Parathyroid adenoma (tissue), 2 donors: Measurements from ENCODE around the gene FGGY.

Experiments used
- H2AFZ ChIP-seq: fragments of 300-600 bp; sonication (generic); one replicate; pipeline ENCODE4 v1.7.0; 2017; ENCODE audit warnings: antibody characterized with exemption, mild to moderate bottlenecking
- H3K27ac ChIP-seq: fragments of 300-600 bp; sonication (generic); one replicate; pipeline ENCODE4 v1.7.0; 2017
- H3K27me3 ChIP-seq: fragments of 300-600 bp; sonication (generic); one replicate; pipeline ENCODE4 v1.7.0; 2017; ENCODE audit warnings: low read length; ENCODE audit not compliant: control insufficient read depth, insufficient read depth
- H3K36me3 ChIP-seq: fragments of 300-600 bp; sonication (generic); one replicate; pipeline ENCODE4 v1.7.0; 2017; ENCODE audit warnings: low read length; ENCODE audit not compliant: control insufficient read depth, insufficient read depth
- H3K4me1 ChIP-seq: fragments of 300-600 bp; sonication (generic); one replicate; pipeline ENCODE4 v1.7.0; 2017; ENCODE audit warnings: control low read depth
- H3K4me2 ChIP-seq: fragments of 300-600 bp; sonication (generic); one replicate; pipeline ENCODE4 v1.7.0; 2017; ENCODE audit warnings: low read length
- H3K4me3 ChIP-seq: fragments of 300-600 bp; sonication (generic); one replicate; pipeline ENCODE4 v1.7.0; 2017; ENCODE audit warnings: low read depth, low read length
- H3K79me2 ChIP-seq: fragments of 300-600 bp; sonication (generic); one replicate; pipeline ENCODE4 v1.7.0; 2017; ENCODE audit warnings: control low read depth
- H3K9ac ChIP-seq: fragments of 300-600 bp; sonication (generic); one replicate; pipeline ENCODE4 v1.7.0; 2017; ENCODE audit warnings: mild to moderate bottlenecking
- H3K9me3 ChIP-seq: fragments of 300-600 bp; sonication (generic); one replicate; pipeline ENCODE4 v1.7.0; 2017; ENCODE audit warnings: low read length; ENCODE audit not compliant: control insufficient read depth
- CTCF ChIP-seq: fragments of 300-600 bp; sonication (generic); IDR thresholded peaks from one replicate; pipeline ENCODE4 v1.7.0; 2017; ENCODE audit warnings: antibody characterized with exemption, mild to moderate bottlenecking
- donor health status: primary hyperparathyroidism.

FGGY gene

GRCh38 chr1:59696421-59697115, 399.7 kb downstream of the FGGY start:
- no peaks in the 10 kb centered on the region for H3K4me1 ChIP-seq
- H3K9me3 ChIP-seq: no peaks in the 10 kb centered on the region
- H3K4me3 ChIP-seq: no peak overlapping the region
- H3K36me3 ChIP-seq: no peaks in the 10 kb centered on the region
- no peak overlapping the region for H2AFZ ChIP-seq
- no peak overlapping the region for H3K4me2 ChIP-seq
- TF ChIP-seq CTCF: no peak
- H3K27me3 ChIP-seq: no peaks in the 10 kb centered on the region
- no peak overlapping the region for H3K9ac ChIP-seq
- H3K79me2 ChIP-seq: no peaks in the 10 kb centered on the region
- H3K27ac ChIP-seq: no peak overlapping the region

- no peak overlapping the region for H3K4me2 ChIP-seq
- TF ChIP-seq CTCF: no peak
- no peaks in the 10 kb centered on the region for H3K9me3 ChIP-seq
- no peaks in the 10 kb centered on the region for H3K27me3 ChIP-seq
- no peak overlapping the region for H3K27ac ChIP-seq
- no peak overlapping the region for H3K4me3 ChIP-seq
- no peaks in the 10 kb centered on the region for H3K4me1 ChIP-seq
- no peak overlapping the region for H2AFZ ChIP-seq
- H3K79me2 ChIP-seq: no peaks in the 10 kb centered on the region
- H3K9ac ChIP-seq: no peak overlapping the region
- no peaks in the 10 kb centered on the region for H3K36me3 ChIP-seq
These were observed 400.4 kb downstream of the FGGY start for GRCh38 chr1:59697150-59697800.

GRCh38 chr1:59698386-59698785, 401.5 kb downstream of the FGGY start:
- H3K79me2 ChIP-seq: no peaks in the 10 kb centered on the region
- no peak for TF ChIP-seq CTCF
- H3K4me3 ChIP-seq: no peak overlapping the region
- no peaks in the 10 kb centered on the region for H3K4me1 ChIP-seq
- no peaks in the 10 kb centered on the region for H3K36me3 ChIP-seq
- no peaks in the 10 kb centered on the region for H3K9me3 ChIP-seq
- H3K9ac ChIP-seq: no peak overlapping the region
- no peak overlapping the region for H2AFZ ChIP-seq
- H3K4me2 ChIP-seq: no peak overlapping the region
- H3K27ac ChIP-seq: no peak overlapping the region
- H3K27me3 ChIP-seq: no peaks in the 10 kb centered on the region

- Histone ChIP-seq H3K79me2 (no peaks in the 10 kb centered on the region), H3K4me2 (no peak overlapping the region), H3K27ac (no peak overlapping the region), H3K36me3 (no peaks in the 10 kb centered on the region), H2AFZ (no peak overlapping the region), H3K4me3 (no peak overlapping the region), H3K27me3 (no peaks in the 10 kb centered on the region), H3K4me1 (no peaks in the 10 kb centered on the region), H3K9me3 (no peaks in the 10 kb centered on the region), H3K9ac (no peak overlapping the region)
- TF ChIP-seq CTCF: peak; percentile 81
These were observed 402.4 kb downstream of the FGGY start for GRCh38 chr1:59699227-59699847.
